Measurements from ENCODE around the gene VPS13C.

The VPS13C gene, protein sequence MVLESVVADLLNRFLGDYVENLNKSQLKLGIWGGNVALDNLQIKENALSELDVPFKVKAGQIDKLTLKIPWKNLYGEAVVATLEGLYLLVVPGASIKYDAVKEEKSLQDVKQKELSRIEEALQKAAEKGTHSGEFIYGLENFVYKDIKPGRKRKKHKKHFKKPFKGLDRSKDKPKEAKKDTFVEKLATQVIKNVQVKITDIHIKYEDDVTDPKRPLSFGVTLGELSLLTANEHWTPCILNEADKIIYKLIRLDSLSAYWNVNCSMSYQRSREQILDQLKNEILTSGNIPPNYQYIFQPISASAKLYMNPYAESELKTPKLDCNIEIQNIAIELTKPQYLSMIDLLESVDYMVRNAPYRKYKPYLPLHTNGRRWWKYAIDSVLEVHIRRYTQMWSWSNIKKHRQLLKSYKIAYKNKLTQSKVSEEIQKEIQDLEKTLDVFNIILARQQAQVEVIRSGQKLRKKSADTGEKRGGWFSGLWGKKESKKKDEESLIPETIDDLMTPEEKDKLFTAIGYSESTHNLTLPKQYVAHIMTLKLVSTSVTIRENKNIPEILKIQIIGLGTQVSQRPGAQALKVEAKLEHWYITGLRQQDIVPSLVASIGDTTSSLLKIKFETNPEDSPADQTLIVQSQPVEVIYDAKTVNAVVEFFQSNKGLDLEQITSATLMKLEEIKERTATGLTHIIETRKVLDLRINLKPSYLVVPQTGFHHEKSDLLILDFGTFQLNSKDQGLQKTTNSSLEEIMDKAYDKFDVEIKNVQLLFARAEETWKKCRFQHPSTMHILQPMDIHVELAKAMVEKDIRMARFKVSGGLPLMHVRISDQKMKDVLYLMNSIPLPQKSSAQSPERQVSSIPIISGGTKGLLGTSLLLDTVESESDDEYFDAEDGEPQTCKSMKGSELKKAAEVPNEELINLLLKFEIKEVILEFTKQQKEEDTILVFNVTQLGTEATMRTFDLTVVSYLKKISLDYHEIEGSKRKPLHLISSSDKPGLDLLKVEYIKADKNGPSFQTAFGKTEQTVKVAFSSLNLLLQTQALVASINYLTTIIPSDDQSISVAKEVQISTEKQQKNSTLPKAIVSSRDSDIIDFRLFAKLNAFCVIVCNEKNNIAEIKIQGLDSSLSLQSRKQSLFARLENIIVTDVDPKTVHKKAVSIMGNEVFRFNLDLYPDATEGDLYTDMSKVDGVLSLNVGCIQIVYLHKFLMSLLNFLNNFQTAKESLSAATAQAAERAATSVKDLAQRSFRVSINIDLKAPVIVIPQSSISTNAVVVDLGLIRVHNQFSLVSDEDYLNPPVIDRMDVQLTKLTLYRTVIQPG (N-terminal part only)

DNA sequence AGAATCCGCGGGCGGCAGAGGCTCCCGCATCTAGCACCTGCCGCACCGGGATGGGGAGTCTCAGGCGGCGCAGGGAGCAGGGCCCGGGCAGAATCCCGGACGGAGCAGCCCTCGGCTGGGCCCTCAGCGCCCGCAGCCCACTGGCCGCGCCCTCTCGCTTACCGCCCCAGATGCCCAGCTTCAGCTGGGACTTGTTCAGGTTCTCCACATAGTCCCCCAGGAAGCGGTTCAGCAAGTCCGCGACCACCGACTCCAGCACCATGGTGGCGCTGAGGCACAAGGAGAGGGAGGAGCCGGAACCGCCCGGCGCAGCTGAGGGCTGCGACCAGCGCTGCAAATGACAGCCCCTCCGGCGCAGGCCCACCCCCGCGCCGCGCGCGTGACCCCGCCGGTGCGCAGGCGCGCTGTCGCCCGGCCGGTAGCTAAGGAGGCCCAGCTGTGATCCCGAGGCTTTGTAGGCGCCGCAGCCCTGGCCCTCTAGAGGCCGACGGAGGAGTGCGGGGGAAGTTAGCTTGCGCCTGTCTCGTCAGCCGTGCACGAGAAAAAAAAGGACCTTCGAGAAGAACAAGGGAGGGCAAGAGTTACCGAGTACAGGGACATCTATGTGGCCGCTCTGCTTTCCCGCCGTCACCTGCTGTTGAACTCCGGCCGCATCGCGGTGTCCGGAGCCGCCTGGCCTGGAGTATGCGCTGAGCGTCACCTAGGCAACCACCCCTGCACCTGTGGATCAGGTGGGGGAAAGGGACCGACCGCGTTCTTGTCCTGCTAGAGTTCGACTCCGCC, at the start of gene VPS13C:
TSS of gene VPS13C (minus strand) at position 335 of the 783 bp plus-strand sequence. CDS start at position 262, 73 bp downstream.
- DNase-seq = peak; percentile 83

DNA sequence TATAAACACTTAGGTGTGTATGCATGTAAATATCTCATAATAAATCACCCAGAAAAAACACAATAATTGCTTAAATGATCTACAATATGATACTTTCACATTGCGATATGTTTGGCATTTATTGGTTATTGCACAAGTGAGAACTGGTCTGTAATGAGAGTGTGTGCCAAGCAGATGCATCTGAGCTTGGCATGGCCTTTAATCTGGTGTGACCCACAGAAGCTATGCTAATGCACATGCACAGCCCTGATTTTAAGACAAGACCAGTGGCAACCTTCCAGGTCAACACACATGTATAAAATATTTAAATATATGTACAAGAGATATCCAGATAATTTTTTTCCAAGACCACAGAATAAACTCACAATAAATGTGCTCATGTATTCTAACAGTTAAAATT, 49.2 kb upstream of the VPS13C start:
- DNase-seq = no peak

DNA sequence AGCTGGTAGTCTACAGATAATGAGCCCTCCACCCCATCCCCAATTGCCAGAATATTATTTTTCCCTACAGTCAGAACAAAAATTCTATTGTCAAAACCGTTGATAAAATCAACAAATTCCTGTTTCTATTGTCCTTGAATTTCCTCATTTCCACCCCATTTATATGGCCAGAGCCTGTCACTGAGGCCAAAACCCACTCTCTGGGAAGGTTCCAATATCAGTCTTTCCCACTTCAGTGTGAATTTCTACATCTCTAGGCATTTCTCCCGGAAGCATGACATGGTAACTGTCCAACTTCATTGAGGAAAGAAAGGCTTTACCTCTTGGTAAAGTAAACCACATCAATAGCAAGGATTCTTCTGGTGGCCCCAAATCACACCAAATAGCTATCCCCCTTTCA, 48.2 kb upstream of the VPS13C start:
- DNase-seq = no peak

DNA sequence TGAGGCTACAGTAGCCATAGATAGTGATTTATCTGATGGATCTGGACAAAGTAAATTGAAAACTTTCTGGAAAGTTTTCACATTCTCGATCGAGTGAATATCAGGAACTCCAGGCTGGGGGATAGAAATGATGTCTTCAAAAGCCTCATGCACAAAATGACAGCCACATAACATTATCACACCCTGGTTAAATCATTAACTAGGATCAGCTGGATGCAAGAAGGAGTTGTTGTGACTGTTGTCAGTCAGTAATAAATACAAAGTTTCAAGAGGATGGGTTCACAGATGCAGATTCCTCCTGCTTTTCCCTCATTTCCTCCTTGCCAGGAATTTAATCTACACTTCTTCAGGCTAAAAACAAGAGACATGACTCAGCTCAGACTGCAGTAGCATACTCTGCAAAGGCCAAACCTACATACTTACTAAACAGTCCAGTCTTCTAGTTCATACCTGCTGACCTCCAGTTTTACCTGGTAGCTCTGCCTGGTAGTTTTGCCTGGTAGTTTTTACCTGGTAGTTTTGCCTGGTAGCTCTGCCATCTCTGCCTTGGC, 47.4 kb upstream of the VPS13C start:
- DNase-seq = no peak

DNA sequence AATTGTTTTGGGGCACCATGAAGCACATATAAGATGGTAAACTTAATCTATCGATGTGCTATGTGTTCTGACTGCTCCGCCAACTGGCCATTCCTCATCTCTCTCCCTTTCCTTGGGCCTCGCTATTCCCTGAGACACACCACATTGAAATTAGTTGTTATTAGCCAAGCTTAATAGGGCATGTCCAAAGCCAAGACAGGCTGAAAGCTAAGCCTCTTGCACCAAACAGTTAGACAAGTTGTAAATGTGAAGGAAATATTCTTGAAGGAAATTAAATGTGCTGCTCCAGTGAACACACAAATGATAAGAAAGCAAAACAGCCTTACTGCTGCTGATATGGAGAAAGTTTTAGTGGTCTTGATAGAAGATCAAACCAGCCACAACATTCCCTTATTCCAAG, 45.8 kb upstream of the VPS13C start:
- no peak for DNase-seq

DNA sequence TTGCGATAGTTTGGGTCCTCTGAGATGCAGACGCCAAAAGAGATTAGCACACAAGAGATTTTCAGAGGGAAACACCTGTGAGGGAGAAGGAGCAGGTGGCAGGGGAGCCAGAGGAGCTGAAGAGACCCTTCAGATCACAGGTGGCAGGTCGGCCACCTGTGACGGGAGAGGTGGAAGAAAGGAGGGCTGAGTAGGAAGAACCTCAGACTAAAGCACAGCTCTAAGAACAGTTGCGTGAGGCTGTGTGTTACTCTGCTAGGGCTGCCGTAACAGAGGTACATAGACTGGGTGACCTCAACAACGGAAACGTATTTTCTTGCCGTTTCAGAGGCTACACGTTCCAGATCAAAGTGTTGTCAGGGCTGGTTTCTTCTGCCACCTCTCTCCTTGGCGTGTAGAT, 45.0 kb upstream of the VPS13C start:
- DNase-seq = no peak

DNA sequence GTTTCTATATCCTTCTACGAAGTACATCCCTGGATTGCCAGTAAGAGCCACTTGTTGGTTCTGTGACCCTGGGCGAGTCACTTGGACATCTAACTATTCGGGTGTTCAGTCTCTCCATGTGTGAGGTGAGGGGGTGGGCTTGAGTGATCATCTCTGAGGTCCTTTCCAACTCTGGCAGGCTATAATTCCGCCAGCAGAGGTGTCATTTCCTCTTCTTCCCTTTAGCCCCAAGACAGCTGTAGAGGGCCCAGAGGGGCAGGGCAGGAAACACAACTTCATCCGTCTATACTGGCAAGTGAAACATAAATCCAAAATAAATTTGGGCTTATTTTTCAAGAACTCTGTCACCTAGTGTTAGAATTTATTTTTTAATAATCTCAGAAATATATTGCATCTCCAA, 44.6 kb upstream of the VPS13C start:
- no peak for DNase-seq

DNA sequence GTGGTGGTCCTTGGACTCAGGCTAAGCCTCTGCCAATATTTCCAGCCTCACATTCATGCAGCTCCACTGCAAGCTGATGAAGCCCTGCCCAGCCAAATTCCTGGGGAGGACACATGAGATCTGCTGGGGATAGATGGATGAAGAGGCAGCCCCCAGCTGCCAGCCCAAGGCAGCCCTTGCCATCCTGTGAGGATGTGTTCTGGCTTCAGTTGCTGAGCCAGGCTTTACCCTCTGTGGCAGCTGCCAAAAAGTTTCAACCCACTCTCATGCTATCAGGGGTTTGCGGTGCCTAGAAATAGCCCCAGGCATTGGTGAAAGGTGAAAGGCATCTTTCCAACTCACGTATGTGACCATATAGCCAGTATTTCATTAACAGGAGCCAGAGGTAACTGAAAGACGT, 44.2 kb upstream of the VPS13C start:
- DNase-seq = no peak

DNA sequence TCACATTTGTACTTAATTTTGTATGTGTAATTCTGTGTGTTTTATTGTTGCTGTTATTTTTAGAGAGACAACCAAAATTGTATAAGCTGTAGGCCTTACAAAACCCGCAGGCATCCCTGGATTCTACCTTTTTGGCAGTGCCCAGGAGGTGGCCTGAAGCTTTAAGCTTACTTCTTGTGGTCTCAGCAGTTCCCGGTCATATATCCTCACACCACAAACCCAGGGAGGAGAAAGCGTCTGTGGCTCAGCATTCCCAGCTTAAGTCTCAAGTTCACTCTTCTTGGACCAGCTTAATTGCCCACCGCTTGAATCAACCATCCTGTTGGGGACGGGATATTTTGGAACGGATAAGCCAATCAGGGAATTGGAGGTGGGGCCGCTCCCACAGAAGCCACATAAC, 43.2 kb upstream of the VPS13C start:
- no peak for DNase-seq

DNA sequence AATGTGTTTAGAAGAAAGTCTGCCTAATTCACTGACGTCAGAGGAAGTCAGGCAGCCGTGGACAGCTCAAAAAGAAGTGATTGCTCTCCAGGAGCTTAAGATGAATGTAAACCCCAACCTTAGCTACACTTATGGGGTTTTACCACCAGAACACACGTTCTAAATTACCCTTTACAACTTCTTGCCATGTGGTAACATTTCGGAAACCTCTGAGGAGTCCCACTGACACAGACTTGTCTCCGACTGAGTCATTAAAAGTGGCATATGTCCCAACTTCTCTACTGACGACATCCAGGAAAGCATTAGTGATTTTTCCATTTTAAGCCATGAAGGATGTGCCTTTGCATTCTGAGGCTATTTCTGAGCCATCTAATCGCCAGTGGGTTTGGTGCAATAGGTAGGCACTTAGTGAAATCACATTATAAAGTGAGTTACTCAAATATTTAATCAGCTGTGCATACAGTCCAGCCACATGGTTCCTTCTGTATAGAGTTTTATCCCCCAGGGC, 38.9 kb upstream of the VPS13C start:
- DNase-seq = no peak

DNA sequence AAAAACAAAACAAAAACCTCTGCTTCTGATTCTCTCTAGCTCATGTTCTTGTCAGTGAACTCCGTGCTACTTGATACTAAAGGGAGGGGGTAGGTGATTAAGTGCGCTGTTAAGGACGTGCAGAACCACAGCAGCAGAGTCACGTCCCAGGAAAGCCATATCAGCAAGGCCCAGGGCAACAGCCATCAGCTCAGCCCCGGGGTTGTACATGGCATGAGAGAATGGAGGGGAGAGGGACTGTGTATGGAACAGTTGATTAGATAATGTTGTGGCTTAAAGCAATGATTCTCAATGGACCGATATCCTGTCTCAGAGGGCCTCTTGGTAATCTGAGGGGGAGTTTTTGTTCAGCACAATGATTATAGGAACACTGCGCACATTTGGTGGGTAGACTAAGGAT, 34.1 kb upstream of the VPS13C start:
- DNase-seq = no peak

DNA sequence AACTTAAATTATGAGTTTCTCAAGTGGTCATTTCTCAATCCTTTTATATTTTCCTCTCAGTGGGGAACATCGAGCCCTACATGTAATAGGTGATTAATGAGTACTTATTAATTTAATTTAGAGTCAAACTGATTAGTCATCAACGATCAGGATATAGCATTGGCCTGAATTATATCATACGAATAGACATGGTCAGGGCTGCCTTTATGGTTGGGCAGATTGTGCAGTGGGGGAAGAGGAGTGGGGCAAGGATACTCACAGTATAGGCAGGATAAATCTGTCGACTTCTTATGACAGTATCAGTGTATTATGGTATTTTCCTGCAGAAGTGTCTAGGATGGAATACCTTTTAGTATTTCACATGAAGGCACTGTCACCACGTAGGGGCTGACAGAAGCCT, 33.6 kb upstream of the VPS13C start:
- no peak for DNase-seq

DNA sequence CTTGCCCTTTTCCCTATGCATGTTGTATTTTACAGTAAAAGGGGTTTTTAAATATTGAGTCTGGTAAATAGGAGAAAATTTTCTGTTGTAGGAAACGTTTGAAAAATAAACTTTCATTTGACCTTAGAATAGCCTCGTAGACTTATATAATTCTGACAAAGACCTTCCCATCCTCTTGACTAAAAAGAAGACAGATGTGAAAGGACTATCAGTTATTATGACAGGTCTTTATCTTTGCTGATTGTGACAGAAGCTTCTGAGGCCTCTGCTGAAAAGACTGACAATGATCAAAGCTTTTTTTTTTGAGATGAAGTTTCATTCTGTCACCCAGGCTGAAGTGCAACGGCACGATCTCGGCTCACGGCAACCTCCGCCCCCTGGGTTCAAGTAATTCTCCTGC, 30.7 kb upstream of the VPS13C start:
- DNase-seq = no peak

DNA sequence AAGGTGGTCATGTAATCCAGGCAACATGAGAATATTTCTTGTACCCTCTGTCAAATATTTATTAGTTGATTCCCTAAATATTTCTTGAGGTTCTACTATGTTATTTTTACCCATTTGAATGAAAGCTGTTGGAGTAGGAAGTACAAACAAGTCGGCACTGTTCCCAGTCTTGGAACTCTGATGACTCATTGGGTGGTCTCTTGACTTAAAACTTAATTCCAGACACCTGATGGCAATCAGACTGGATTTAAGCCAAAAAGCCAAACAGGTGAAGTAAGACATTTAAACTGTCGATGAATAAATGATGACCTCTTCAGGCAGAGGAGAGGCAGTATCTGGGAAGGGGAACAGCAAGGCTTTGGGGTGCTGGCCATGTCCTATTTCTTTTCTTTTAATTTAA, 29.4 kb upstream of the VPS13C start:
- DNase-seq = no peak

DNA sequence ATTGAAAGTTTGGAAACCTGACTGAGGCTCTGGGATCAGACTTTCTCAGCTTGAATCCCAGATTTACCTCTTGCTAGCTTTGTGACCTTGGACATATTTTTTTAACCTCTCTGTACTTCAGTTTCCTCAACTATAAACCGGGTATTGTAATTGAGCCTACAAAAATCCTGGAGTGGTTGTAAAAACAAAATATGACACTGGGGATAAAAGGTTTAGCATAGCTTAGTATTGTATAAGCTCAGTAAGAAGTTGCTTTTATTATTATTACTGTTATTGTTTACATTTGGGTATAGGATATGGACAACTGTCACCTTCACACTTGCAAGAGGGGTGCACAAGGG, 28.1 kb upstream of the VPS13C start:
- no peak for DNase-seq

DNA sequence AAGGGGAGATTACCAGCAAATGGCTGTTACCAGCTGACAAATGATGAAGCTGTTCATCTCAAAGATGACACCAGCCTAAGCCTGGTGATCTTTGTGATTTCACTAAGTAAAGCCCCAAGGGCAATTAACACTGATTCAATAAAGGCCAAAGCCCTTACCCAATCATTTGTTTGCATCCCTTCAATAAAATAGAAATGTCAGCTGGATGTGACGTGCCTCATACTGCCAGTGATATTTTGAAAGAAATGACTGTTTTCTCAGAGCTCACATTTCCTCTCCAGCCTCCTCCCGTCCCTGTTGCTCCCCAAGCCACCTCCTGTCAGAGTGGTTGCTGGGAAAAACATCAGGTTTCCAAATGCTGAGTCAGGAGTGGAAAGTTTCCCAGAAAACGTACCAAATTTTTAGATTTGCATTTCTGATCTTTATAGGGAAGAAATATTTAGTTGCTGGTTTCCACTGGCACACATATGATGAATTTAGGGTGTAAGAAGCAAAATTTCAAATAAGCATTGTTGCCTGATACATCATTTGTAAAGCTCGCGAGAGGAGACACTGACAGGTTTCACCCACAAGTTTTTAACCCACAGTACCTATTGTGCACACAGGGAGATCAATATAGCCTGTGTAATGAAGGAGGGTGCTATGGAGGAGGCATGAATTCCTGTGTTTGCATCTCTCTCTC, 27.6 kb upstream of the VPS13C start:
- DNase-seq = no peak

DNA sequence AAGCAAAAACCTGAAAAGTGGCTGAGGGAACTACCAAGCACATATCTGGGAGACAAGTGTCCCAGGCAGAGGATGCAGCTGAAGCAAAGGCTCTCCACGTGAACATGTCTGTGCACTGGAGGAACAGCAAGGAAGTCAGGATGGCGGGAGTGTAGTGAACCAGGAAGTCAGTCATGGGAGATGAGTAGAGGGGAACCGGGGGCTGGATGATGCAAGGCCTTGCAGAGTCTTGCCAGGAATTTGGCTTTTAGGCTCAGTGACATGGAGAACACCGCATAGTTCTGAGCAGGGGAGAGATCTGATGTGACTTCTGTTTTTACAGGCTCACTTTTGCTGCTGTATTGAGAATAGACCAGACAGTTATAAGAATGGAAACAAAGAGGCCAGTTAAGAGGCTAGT, 25.5 kb upstream of the VPS13C start:
- no peak for DNase-seq

DNA sequence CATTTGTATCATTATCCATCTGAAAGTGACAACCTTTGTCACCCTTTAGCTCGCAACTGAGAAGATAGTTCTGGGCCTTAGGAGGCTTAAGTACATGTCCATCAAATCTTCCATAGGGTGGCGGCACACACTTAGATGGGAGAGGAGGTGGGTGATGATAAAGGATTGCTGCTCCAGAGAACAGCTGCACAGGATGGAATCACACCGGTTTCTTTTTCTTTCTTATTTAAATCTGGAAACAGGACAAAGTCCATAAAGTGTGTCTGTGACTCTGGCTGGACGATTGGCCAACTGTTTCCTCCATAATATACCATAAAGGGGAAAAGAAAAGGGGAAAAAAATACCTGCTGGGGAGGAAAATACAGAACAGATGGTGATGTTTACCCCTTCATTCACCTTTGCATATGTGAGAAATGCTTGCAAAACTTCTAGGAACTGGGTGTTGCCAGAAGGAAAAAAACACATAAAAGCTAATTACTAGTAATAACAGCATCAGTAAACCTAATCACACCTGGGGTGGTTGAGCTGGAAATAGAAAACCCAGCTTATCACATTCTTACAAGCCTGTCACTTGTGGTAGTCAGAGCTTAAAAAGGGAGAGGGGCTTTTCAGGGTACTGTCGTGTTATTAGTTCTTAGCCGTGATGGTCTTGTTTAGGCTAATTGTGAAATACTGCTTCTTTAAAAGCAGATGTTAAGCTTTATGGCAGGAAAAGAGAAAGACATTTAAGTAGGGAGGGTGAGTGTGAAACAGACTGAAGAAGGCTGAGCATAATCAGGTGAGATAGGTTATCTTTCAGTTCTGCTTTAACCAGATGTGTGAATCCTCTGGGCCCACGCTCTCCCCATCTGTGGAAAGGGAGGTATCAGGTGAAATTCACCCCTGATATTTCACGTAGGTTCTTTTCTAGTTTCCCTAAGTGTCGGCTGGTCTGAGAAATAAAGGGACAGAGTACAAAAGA, 23.2 kb upstream of the VPS13C start:
- no peak for DNase-seq

DNA sequence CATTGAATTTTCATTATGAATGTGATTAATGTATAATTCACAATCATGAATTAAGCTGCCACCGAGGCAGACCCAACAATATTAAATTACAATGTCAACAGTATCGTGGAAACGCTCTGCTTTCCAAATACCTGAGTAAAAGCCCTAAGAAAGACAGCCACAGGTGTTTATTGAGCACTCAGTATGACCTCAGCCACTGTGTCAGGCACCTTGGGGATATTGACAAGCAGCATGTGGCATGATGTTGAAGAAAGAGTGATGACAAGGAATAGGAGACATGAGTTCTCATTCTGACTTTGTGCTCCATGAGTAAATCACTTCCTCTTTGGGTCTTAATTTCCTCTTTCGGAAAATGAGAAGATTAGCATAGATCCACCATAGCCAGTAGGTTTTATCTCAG, 19.3 kb upstream of the VPS13C start:
- no peak for DNase-seq

DNA sequence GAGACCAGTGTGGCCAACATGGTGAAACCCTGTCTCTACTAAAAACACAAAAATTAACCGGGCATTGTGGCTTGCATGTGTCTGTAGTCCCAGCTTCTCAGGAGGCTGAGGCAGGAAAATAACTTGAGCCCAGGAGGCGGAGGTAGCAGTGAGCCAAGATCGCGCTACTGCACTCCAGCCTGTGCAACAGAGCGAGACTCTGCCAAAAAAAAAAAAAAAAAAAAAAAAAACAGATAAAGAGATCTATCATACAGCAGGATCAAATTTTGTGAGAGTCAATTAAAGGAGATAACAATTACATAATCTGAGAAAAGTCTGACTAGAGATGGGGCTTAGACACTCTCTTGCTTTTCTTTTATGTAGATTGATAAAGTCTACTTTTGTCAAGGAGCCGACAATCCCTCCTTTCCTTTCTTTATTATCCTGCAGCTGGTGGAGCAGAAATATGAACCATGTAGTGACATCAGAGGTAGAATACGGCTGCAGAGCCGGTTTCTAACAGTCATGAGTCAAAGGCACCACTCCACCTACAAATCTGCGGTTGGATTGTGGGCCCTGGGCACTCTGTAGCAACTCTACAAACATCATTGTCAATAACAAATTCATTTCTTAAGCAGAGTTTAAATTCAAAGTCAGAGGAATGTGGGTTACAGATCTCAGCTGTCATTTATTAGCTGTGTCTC, 15.5 kb upstream of the VPS13C start:
- no peak for DNase-seq

All from KG1 (cell line).